MM.1S (cell line): ENCODE results near the gene DNMT3A.

Experiments
- DNase-seq: peaks from one replicate; pipeline ENCODE4 v3.0.0-alpha.2; 2015
- H2AFZ ChIP-seq: fragments of 300-600 bp; sonication (generic); 2 replicates; pipeline ENCODE4 v1.6.0; 2016; ENCODE audit warnings: antibody characterized with exemption, low read length
- H3F3A ChIP-seq: fragments of 300-600 bp; sonication (generic); 2 replicates; pipeline ENCODE4 v1.6.1; 2016; ENCODE audit warnings: mild to moderate bottlenecking, antibody characterized with exemption, low read length, moderate library complexity, mixed read lengths; ENCODE audit not compliant: insufficient read depth
- H3K27ac ChIP-seq: fragments of 300-600 bp; sonication (generic); 2 replicates; pipeline ENCODE4 v1.5.1; 2016; ENCODE audit warnings: mild to moderate bottlenecking, low read length
- H3K27me3 ChIP-seq: fragments of 300-600 bp; sonication (generic); replicated peaks from 2 replicates; pipeline ENCODE4 v1.6.0; 2016; ENCODE audit warnings: low read length; ENCODE audit not compliant: insufficient read depth
- H3K36me3 ChIP-seq: fragments of 300-600 bp; sonication (generic); replicated peaks from 2 replicates; pipeline ENCODE4 v1.6.1; 2016; ENCODE audit warnings: mild to moderate bottlenecking, low read length, mixed read lengths; ENCODE audit not compliant: insufficient read depth
- H3K4me1 ChIP-seq: fragments of 300-600 bp; sonication (generic); 2 replicates; pipeline ENCODE4 v1.6.1; 2016; ENCODE audit warnings: low read length, mixed read lengths
- H3K4me2 ChIP-seq: fragments of 300-600 bp; sonication (generic); 2 replicates; pipeline ENCODE4 v1.6.0; 2016; ENCODE audit warnings: low read depth, low read length
- H3K4me3 ChIP-seq: fragments of 300-600 bp; sonication (generic); 2 replicates; pipeline ENCODE4 v1.5.1; 2016; ENCODE audit warnings: low read length, mixed read lengths
- H3K79me2 ChIP-seq: fragments of 300-600 bp; sonication (generic); 2 replicates; pipeline ENCODE4 v1.6.1; 2016; ENCODE audit warnings: mixed run types, low read length, mixed read lengths
- H3K9ac ChIP-seq: fragments of 300-600 bp; sonication (generic); 2 replicates; pipeline ENCODE4 v1.6.1; 2016; ENCODE audit warnings: low read length, mixed read lengths
- H3K9me2 ChIP-seq: fragments of 300-600 bp; sonication (generic); replicated peaks from 2 replicates; pipeline ENCODE4 v1.6.1; 2016; ENCODE audit warnings: mild to moderate bottlenecking, low read length, mixed read lengths; ENCODE audit not compliant: insufficient read depth
- H3K9me3 ChIP-seq: fragments of 300-600 bp; sonication (generic); replicated peaks from 2 replicates; pipeline ENCODE4 v1.6.1; 2016; ENCODE audit warnings: mild to moderate bottlenecking, low read length, mixed read lengths; ENCODE audit not compliant: insufficient read depth
- H4K20me1 ChIP-seq: fragments of 300-600 bp; sonication (generic); 2 replicates; pipeline ENCODE4 v1.6.1; 2016; ENCODE audit warnings: mild to moderate bottlenecking, low read length, moderate library complexity, mixed read lengths; ENCODE audit not compliant: insufficient read depth
- CTCF ChIP-seq: fragments of 300-600 bp; sonication (generic); IDR thresholded peaks from 2 replicates; pipeline ENCODE4 v1.5.1; 2016; ENCODE audit warnings: antibody characterized with exemption, low read length, mixed read lengths
- EZH2 ChIP-seq: fragments of 300-600 bp; sonication (generic); optimal IDR thresholded peaks from 2 replicates; pipeline ENCODE3; 2017; ENCODE audit warnings: low read depth, mild to moderate bottlenecking, antibody characterized with exemption, low read length, mixed read lengths
- EZH2phosphoT487 ChIP-seq: fragments of 300-600 bp; sonication (generic); IDR thresholded peaks from 2 replicates; pipeline ENCODE4 v1.6.1; 2018; ENCODE audit warnings: antibody characterized with exemption, low read length

Gene DNMT3A

DNA sequence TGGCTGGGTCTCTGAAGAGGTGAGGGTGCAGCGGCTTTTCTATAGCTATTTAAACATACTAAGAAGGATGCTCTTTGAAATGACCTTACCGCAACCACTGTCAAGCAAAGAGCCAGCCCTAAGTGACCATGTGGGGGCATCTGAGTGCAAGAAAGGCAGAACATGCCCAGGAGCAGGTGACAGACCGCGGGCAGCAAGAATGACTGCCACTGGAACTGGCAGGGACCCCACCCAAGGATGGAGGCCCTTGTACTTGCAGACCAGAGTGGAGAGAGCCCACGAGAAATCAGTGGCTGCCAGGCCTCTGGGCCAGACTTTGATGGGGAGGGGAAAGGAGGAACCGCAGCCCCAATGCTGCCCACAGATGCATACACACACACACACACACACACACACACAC, 33.1 kb downstream of the DNMT3A start:
- no peak overlapping the region for H3K27ac ChIP-seq
- no peaks in the 10 kb centered on the region for H3F3A ChIP-seq
- H3K4me3 ChIP-seq = no peak overlapping the region
- H3K4me1 ChIP-seq = no peaks in the 10 kb centered on the region
- no peaks in the 10 kb centered on the region for H3K27me3 ChIP-seq
- TF ChIP-seq CTCF (no peak), EZH2 (no peak), EZH2phosphoT487 (no peak)
- no peaks in the 10 kb centered on the region for H3K9me3 ChIP-seq
- H2AFZ ChIP-seq = no peak overlapping the region
- H4K20me1 ChIP-seq = no peaks in the 10 kb centered on the region
- no peak overlapping the region for H3K4me2 ChIP-seq
- no peaks in the 10 kb centered on the region for H3K36me3 ChIP-seq
- no peak overlapping the region for H3K9ac ChIP-seq
- DNase-seq = no peak
- H3K9me2 ChIP-seq = no peaks in the 10 kb centered on the region
- H3K79me2 ChIP-seq = no peaks in the 10 kb centered on the region

- H4K20me1 ChIP-seq = no peaks in the 10 kb centered on the region
- no peaks in the 10 kb centered on the region for H3K36me3 ChIP-seq
- H3K4me1 ChIP-seq = no peaks in the 10 kb centered on the region
- H3K79me2 ChIP-seq = no peaks in the 10 kb centered on the region
- H2AFZ ChIP-seq = no peak overlapping the region
- H3K27me3 ChIP-seq = no peaks in the 10 kb centered on the region
- H3K9ac ChIP-seq = no peak overlapping the region
- H3K9me3 ChIP-seq = no peaks in the 10 kb centered on the region
- no peak overlapping the region for H3K4me2 ChIP-seq
- no peaks in the 10 kb centered on the region for H3F3A ChIP-seq
- no peak overlapping the region for H3K4me3 ChIP-seq
- TF ChIP-seq EZH2phosphoT487 (no peak), CTCF (no peak), EZH2 (no peak)
- no peaks in the 10 kb centered on the region for H3K9me2 ChIP-seq
- no peak overlapping the region for H3K27ac ChIP-seq
- no peak for DNase-seq
Measured at GRCh38 chr2:25307949-25308557, 33.7 kb downstream of the DNMT3A start.

DNA sequence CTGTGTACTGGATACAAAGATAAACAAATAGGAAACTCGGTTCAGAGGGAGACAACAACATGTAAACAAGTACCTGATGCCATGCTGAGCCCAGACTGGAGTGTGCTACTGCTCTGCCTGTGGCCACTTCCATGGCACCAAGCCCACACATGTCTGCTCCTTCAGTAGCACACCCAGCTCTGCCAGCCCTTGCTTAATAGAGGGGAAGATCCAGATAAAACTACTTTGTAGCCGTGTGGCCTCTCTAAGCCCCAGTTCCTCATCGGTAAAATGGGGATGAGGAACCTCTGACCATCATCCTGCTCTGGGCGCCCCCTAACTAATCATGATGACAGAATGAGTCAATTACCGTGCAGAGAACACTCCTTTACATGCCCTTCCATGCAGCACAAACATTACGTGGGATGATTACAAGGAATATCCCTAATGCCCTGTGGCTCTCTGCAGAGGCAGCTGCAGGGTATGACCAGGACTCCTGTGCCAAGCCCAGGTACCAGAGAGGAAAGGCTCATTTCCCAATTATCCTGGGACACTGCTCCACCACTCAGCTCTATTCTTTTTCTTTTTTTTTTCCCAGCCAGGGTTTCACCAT, 34.9 kb downstream of the DNMT3A start:
- H3K9me3 ChIP-seq = no peaks in the 10 kb centered on the region
- no peaks in the 10 kb centered on the region for H3K36me3 ChIP-seq
- H3F3A ChIP-seq = peaks cover 5% of the 10 kb centered on the region
- no peaks in the 10 kb centered on the region for H3K79me2 ChIP-seq
- H3K9ac ChIP-seq = no peak overlapping the region
- H3K4me1 ChIP-seq = peaks cover 10% of the 10 kb centered on the region
- no peak overlapping the region for H3K4me2 ChIP-seq
- TF ChIP-seq CTCF = no peak
- no peak for TF ChIP-seq EZH2phosphoT487
- no peak for TF ChIP-seq EZH2
- no peak overlapping the region for H3K27ac ChIP-seq
- no peak overlapping the region for H2AFZ ChIP-seq
- no peak for DNase-seq
- H4K20me1 ChIP-seq = no peaks in the 10 kb centered on the region
- no peak overlapping the region for H3K4me3 ChIP-seq
- no peaks in the 10 kb centered on the region for H3K27me3 ChIP-seq
- no peaks in the 10 kb centered on the region for H3K9me2 ChIP-seq
